GM12892 (cell line): ENCODE results near the gene JAM2. TPM values are rescaled to one million over a fixed set of nuclear protein-coding genes. Genes with fewer than 3 reads are reported as not detected.
A peak's percentile ranks its signal among the peaks of the same experiment; 100 is the strongest.
"Not testable (repeated sequence)": the region's sequence is repeated elsewhere in the genome, so short reads cannot be mapped to it uniquely, and the experiment has no call there.

Experiments
- DNase-seq: peaks from one replicate; pipeline ENCODE4 v3.0.0; 2011; ENCODE audit not compliant: insufficient read length
- FAIRE-seq: peaks from 2 replicates; lab custom pipeline; 2011; peaks lifted over from hg19 to GRCh38; lab: Jason Lieb, UNC
- POLR2A ChIP-seq: IDR thresholded peaks from 2 replicates; pipeline ENCODE4 v1.6.1; 2011; ENCODE audit warnings: low read depth, low read length, control low read depth
- POLR2AphosphoS5 ChIP-seq: IDR thresholded peaks from 2 replicates; pipeline ENCODE4 v1.6.1; 2011; ENCODE audit warnings: low read depth, low read length, control low read depth
- TAF1 ChIP-seq: IDR thresholded peaks from 2 replicates; pipeline ENCODE4 v1.6.1; 2011; ENCODE audit warnings: low read depth, mild to moderate bottlenecking, control low read depth, low read length, borderline replicate concordance
- polyA plus RNA-seq: library from polyadenylated mRNA; unstranded; fragments of >200 nt; gene quantifications from one replicate; pipeline ENCODE4 v1.2.1, GENCODE V29; 2012; ENCODE audit warnings: missing spikeins, inconsistent platforms; ENCODE audit not compliant: missing spikeins

JAM2 gene
- polyA plus RNA-seq = 10.1 TPM

- peak; percentile 84 for FAIRE-seq
- DNase-seq = peak; percentile 48
- no peak for TF ChIP-seq POLR2A
- no peak for TF ChIP-seq POLR2AphosphoS5
- no peak for TF ChIP-seq TAF1
Measured at GRCh38 chr21:25638660-25639550, at the start of gene JAM2. TSS of gene JAM2 (plus strand) at chr21:25639258. CDS start at chr21:25639822, 564 bp downstream.

GRCh38 chr21:25589887-25590286 is 49.2 kb upstream of the JAM2 start:
- no peak for DNase-seq
- no peak for FAIRE-seq
- no peak for TF ChIP-seq POLR2AphosphoS5
- no peak for TF ChIP-seq TAF1
- no peak for TF ChIP-seq POLR2A

GRCh38 chr21:25607151-25608043 is 31.7 kb upstream of the JAM2 start, which contains the start of gene MRPL39:
TSS of gene MRPL39 (minus strand) at chr21:25607481. CDS start at chr21:25607475, 6 bp downstream.
- peak; percentile 86 for DNase-seq
- FAIRE-seq = peak; percentile 95
- peak; percentile 91 for TF ChIP-seq POLR2AphosphoS5
- peak; percentile 99 for TF ChIP-seq TAF1
- TF ChIP-seq POLR2A = peak; percentile 91

- TF ChIP-seq TAF1 = no peak
- no peak for TF ChIP-seq POLR2A
- DNase-seq (peak; percentile 32), FAIRE-seq (peak; percentile 94)
Measured at GRCh38 chr21:25608044-25608737, 30.9 kb upstream of the JAM2 start.

GRCh38 chr21:25614441-25614840 is 24.6 kb upstream of the JAM2 start:
- FAIRE-seq = no peak
- TF ChIP-seq POLR2AphosphoS5 (no peak), TAF1 (no peak), POLR2A (no peak)
- DNase-seq = no peak

GRCh38 chr21:25615880-25616279 is 23.2 kb upstream of the JAM2 start:
- TF ChIP-seq POLR2A (no peak), TAF1 (no peak), POLR2AphosphoS5 (no peak)
- DNase-seq (no peak), FAIRE-seq (no peak)

- DNase-seq = no peak
- FAIRE-seq = no peak
- TF ChIP-seq TAF1 (no peak), POLR2A (no peak), POLR2AphosphoS5 (no peak)
Measured at GRCh38 chr21:25619198-25619597, 19.9 kb upstream of the JAM2 start.

- FAIRE-seq (no peak), DNase-seq (no peak)
- TF ChIP-seq POLR2A = no peak
- TF ChIP-seq TAF1 = no peak
- no peak for TF ChIP-seq POLR2AphosphoS5
Measured at GRCh38 chr21:25624511-25624910, 14.5 kb upstream of the JAM2 start.

- no peak for FAIRE-seq
Measured at GRCh38 chr21:25625036-25625435, 14.0 kb upstream of the JAM2 start.

GRCh38 chr21:25625776-25626555 is 13.1 kb upstream of the JAM2 start:
- not testable (repeated sequence) for FAIRE-seq, DNase-seq

More at GRCh38 chr21:25625036-25625435, 14.0 kb upstream of the JAM2 start:
- DNase-seq = no peak
- no peak for TF ChIP-seq POLR2AphosphoS5
- TF ChIP-seq TAF1 = no peak
- no peak for TF ChIP-seq POLR2A

- TF ChIP-seq TAF1 = no peak
- FAIRE-seq (no peak), DNase-seq (no peak)
Measured at GRCh38 chr21:25626757-25627156, 12.3 kb upstream of the JAM2 start.

- DNase-seq = no peak
- TF ChIP-seq TAF1 = no peak
- no peak for TF ChIP-seq POLR2A
- TF ChIP-seq POLR2AphosphoS5 = no peak
- FAIRE-seq = no peak
Measured at GRCh38 chr21:25632296-25632695, 6.8 kb upstream of the JAM2 start.
